GM18861 (cell line): ENCODE results near the gene EXTL2.
"Not testable (repeated sequence)": the region's sequence is repeated elsewhere in the genome, so short reads cannot be mapped to it uniquely, and the experiment has no call there.

Experiments
- ATAC-seq: cut with Tn5 transposase; IDR thresholded peaks from one replicate; pipeline ENCODE4 v1.9.1; 2021; ENCODE audit not compliant: unreplicated experiment

The EXTL2 gene

DNA sequence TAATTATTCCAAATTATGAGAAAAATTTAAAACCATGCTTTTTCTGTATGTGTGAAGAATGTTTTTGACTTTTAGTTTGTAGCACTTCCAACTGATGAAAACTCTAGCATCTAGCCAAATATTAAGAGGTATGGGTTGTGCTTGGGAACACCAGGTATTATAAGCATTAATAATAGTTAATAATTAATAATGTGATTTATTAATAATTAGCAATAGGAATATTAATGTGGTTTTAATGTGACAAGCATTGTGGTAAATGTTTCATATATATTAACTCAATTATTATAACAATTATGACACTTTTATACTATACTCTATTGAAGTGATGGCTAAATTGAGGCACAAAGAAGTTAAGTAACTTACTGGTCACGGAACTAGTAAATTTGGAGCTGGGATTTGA is 9.1 kb upstream of the EXTL2 start:
- ATAC-seq, result no peak

- no peak for ATAC-seq
Measured at GRCh38 chr1:100902365-100902764, 7.7 kb upstream of the EXTL2 start.

DNA sequence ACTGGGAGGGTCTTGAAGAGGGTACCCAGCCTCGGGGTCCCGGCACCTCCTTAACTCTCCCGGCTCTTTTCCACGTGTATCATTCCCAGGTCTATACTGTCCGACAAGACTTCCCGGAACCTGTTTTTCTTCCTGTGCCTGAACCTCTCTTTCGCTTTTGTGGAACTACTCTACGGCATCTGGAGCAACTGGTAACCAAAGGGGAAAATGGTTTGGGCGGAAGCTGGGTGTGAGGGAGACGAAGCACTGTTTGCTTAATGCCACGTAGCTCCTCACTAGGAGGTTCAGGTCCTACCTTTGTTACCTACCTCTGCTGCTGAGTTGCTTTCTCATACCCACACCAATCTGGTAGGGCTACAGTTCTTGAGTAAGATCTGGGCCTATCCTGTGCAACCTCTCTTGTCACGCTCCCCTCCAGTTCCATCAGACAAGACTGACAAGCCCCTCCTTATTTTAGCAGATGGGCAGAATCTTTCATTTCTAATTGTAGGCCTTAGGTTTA is 1.9 kb upstream of the EXTL2 start:
- peak; percentile 46 for ATAC-seq

DNA sequence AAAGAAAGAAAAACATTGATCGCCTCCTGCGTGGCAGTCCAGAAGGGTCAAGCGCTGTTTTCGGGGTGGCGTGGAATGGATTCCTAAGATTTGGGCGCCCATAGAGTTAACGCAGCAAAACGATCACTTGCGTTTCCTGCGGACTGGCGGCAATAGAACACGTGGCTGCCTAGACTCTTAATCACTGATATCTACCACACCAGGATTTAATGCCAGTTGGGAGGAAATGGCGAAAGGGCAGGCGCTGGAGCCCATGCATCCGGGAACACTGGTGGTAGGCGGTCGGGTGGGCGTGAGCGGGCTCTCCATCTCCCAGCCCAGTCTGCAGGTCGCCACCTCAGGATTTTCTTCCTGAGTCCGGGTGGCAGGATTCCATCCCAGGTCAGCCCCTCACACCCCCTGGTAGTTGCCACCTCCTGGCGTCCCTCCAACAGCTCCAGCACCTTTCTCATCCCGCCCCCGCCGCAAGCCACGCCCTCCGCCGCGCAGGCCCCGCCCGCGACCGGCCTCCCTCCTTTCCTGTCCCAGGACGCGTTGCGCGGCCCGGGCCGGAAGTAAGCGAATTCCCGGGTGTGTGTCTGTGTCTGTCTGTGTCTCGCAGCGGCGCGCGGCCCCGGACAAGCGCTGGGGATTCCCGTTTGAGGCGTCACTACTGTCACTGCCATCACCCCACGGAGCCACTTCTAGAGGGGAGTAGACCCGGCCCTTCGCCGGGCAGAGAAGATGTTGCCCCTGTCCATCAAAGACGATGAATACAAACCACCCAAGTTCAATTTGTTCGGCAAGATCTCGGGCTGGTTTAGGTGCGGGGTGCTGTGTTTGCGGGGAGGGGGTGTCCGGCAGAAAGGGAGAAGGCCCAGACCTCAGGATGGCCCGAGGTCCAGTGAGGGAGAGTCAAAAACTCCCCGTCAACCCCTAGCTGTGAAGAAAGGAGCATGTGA is 1.2 kb upstream of the EXTL2 start, which contains the start of gene SLC30A7:
TSS of gene SLC30A7 (plus strand) at position 551 of the 941 bp plus-strand sequence. CDS start at position 724, 173 bp downstream.
- peak; percentile 64 for ATAC-seq

- no peak for ATAC-seq
Measured at GRCh38 chr1:100893718-100894117, 924 bp downstream of the EXTL2 start.

GRCh38 chr1:100892554-100892953 is 2.1 kb downstream of the EXTL2 start:
- no peak for ATAC-seq

DNA sequence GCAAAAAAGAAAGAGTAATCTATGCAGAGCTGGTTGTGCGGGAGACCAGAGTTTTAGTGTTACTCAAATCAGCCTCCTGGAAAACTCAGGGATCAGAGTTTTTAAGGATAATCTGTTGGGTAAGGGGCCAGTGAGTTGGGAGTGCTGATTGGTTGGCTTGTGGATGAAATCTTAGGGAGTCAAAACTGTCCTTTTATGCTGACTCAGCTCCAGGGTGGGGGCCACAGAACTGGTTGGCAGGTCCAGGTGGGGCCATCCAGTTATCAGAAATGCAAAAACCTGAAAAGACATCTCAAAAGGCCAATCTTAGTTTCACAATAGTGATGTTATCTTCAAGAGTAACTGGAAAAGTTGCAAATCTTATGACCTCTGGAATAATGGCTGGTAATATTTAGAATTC is 3.3 kb downstream of the EXTL2 start:
- ATAC-seq, result no peak

- ATAC-seq, result not testable (repeated sequence)
Measured at GRCh38 chr1:100889869-100890482, 4.7 kb downstream of the EXTL2 start.

- not testable (repeated sequence) for ATAC-seq
Measured at GRCh38 chr1:100889007-100889406, 5.6 kb downstream of the EXTL2 start.

- ATAC-seq, result no peak
Measured at GRCh38 chr1:100883963-100884362, 10.7 kb downstream of the EXTL2 start.

- ATAC-seq, result no peak
Measured at GRCh38 chr1:100882698-100883097, 11.9 kb downstream of the EXTL2 start.

DNA sequence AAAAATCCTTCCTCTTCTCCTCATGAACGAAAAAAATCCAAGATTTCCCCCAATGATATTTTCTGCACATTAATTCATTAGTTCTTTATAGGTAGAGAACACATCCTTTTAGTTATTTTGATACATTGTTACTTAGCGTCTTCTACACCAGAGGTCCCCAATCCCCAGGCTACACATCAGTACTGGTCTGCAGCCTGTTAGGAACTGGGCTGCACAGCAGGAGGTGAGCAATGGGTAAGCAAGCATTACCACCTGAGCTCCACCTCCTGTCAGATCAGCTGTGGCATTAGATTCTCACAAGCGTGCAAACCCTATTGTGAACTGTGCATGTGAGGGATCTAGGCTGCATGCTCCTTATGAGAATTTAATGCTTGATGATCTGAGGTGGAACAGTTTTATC is 13.0 kb downstream of the EXTL2 start:
- no peak for ATAC-seq

DNA sequence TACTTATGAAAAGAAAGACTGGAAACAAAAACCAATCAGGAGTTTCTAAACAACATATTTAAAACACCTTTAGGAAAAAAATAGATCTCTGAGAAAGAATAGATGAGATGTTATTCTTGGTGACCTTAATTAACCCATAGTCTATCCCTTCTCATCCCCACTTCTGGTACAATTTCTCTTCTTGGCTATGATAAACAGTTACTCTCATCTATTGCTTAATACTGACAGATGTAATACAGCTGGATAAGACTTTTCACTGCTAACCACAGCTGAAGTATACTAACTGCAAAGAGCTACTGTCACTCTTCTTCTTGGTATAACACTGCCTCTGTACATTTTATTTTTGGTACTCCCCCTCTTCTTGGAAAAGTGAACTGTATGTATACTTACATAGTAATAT is 15.2 kb downstream of the EXTL2 start:
- ATAC-seq, result no peak

- no peak for ATAC-seq
Measured at GRCh38 chr1:100876291-100876690, 18.4 kb downstream of the EXTL2 start.

DNA sequence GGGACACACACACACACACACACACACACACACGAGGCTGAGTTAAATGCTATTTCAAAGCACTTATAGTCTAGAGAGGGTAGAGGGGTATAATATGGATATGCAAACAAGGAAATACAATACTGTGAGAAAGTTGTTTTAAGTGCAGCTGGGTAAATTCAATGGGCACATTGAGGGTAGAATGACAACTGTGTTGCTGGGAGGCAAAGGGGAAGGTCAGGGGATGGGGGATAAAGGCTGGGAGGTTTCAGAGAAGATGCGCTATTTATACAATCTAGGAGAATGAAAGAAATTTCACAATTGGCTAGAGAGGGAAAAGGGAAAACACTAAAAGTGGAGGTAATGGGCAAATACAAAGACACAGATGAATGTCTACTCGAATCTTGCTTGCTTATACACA is 19.4 kb downstream of the EXTL2 start:
- no peak for ATAC-seq

DNA sequence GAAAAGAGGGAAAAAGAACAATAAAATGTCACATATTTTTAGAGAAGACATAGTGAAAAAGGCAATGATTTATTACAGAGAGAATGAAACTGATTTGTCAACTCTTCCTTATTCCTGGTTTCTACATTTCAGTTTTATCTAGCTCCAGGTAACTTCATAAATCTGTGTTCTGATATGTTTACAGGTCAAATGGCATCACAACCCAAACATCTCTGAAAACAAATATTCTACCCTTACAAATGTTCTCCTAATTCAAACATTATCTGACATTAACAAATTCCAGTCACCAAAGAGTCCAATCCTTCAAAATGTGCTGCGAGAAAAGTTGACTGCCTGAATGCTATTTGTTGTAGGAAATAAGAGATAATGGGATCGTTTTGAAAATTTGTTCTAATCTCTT is 20.2 kb downstream of the EXTL2 start:
- no peak for ATAC-seq

DNA sequence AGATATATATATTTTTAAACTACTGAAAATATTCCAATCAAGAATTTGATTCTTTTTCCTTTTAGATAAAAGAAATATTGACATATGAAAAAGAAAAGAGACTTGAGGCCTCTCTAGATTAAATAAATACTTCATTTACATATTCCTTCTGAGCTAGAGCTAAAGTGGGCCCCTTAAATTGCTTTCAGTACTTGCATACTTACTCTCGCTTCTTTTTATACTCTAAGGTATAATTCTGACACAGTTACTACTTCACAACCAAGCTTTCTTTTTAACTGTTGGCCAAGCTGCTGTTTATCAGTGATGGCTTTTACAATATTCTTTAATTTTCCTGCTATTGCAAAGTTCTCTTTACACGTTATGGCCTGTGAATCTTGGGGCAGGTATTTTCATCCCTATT is 24.6 kb downstream of the EXTL2 start:
- no peak for ATAC-seq

GRCh38 chr1:100868364-100868995 is 26.2 kb downstream of the EXTL2 start:
- ATAC-seq, result no peak

DNA sequence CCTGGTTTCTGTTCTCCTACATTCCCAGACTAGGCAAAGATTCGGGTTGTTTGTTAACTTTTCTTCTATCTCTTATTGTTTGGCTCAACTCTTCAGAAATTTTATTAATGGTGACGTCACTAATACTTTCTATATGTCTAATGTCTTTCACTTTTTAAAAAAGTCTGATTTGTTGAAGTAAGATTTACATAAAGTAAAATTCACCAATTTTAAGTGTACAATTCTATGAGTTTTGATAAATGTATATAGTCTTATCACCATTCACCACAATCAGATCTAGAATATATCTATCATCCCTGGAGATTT is 27.8 kb downstream of the EXTL2 start:
- ATAC-seq, result no peak

GRCh38 chr1:100866041-100866900 is 28.4 kb downstream of the EXTL2 start:
- peak; percentile 73 for ATAC-seq

GRCh38 chr1:100862591-100862990 is 32.1 kb downstream of the EXTL2 start:
- ATAC-seq, result no peak
